Amniotic stem cell (primary cell): ENCODE results near the gene THAP4.

Experiments used
- DNase-seq: peaks from one replicate; lab custom pipeline; 2025; lab: John Stamatoyannopoulos, UW

Gene THAP4

GRCh38 chr2:241547781-241548450 lies 89.0 kb downstream of the THAP4 start:
- DNase-seq, result no peak

GRCh38 chr2:241546771-241547498 lies 90.0 kb downstream of the THAP4 start:
- peak; percentile 37 for DNase-seq

- DNase-seq, result no peak
Observed at GRCh38 chr2:241545523-241546473, 91.2 kb downstream of the THAP4 start.

- DNase-seq, result no peak
Observed at GRCh38 chr2:241545106-241545505, 91.9 kb downstream of the THAP4 start.

GRCh38 chr2:241542278-241542605 lies 94.7 kb downstream of the THAP4 start:
- DNase-seq, result no peak

- no peak for DNase-seq
Observed at GRCh38 chr2:241541564-241542277, 95.2 kb downstream of the THAP4 start.

- no peak for DNase-seq
Observed at GRCh38 chr2:241540771-241541561, 96.0 kb downstream of the THAP4 start.

- no peak for DNase-seq
Observed at GRCh38 chr2:241540401-241540770, 96.6 kb downstream of the THAP4 start.

- DNase-seq, result no peak
Observed at GRCh38 chr2:241539616-241540374, 97.2 kb downstream of the THAP4 start.

GRCh38 chr2:241538838-241539615 lies 97.9 kb downstream of the THAP4 start:
- DNase-seq, result no peak

GRCh38 chr2:241535871-241536655 lies 100.9 kb downstream of the THAP4 start:
- DNase-seq, result no peak

GRCh38 chr2:241534701-241535375 lies 102.1 kb downstream of the THAP4 start:
- no peak for DNase-seq
